ENCODE results near the gene TNFRSF11A. TPM values are rescaled to one million over a fixed set of nuclear protein-coding genes. Genes with fewer than 3 reads are reported as not detected.

Gene TNFRSF11A
- total RNA-seq, 1 experiment from 2014 or later: 3.2 TPM

GRCh38 chr18:62334120-62334519 lies 9.0 kb downstream of the TNFRSF11A start (continued):
- no peak for TF ChIP-seq REST (IDR thresholded peaks at IDR 0.05; ENCODE audit: low read depth)

DNA sequence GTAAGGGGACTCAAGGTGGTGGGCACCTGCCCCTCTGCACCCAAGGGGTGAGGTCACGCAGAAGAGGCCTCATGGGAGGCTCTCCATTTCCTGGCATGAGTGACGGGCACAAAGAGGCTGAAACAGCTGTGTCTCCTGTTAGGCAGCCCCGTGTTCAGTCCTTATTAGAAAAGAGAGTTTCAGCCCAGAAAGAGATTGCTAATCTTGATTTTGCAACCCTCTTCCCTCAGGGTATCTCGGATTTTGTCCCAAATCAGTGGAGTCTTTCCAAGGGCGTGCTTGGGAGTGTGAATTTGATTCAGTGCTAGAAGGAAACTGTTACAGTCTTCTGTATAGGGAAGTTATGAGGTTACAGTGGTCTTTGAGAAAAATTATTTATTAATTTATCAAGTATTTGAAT lies 10.4 kb downstream of the TNFRSF11A start:
- Histone ChIP-seq H3K9me3 (ENCODE audit: control insufficient read depth in 1 of 2, insufficient read depth in 1 of 2, low read depth in 1 of 2, low read length in 2 of 2) (no peaks in the 10 kb centered on the region), H3K9me2 (ENCODE audit: insufficient read depth) (no peaks in the 10 kb centered on the region), H3K4me3 (replicated peaks in 1 of 2; ENCODE audit: low read depth in 1 of 2, low read length in 2 of 2) (no peak overlapping the region), H3K27ac (ENCODE audit: low read depth, low read length) (no peak overlapping the region), H3K4me1 (ENCODE audit: control insufficient read depth in 1 of 2, insufficient read depth in 2 of 2, low read length in 2 of 2) (peaks cover 9 to 15% of the 10 kb centered on the region in 2 experiments), H3K4me2 (ENCODE audit: low read length) (no peak overlapping the region), H3K36me3 (ENCODE audit: control insufficient read depth in 1 of 2, insufficient read depth in 2 of 2, low read length in 2 of 2) (no peaks in the 10 kb centered on the region), H3K79me2 (ENCODE audit: insufficient read depth, low read length) (no peaks in the 10 kb centered on the region), H3K9ac (ENCODE audit: low read length) (no peak overlapping the region), H4K20me1 (ENCODE audit: insufficient read depth) (no peaks in the 10 kb centered on the region), H3K27me3 (ENCODE audit: insufficient read depth, low read length) (no peaks in the 10 kb centered on the region), H2AFZ (ENCODE audit: low read depth, low read length, poor library complexity, severe bottlenecking) (no peak overlapping the region)
- intact Hi-C loops (cut with micrococcal nuclease): no loop called here
- no peak for ATAC-seq
- BruUV-seq (replicated peaks): no TSS peak
- no peak for DNase-seq (ENCODE audit: low read depth, low spot score)
- TF ChIP-seq EZH2phosphoT487 (IDR thresholded peaks at IDR 0.05; ENCODE audit: borderline replicate concordance): no peak
- TF ChIP-seq REST (IDR thresholded peaks at IDR 0.05; ENCODE audit: low read depth): no peak
- no peak for TF ChIP-seq ELF1 (IDR thresholded peaks at IDR 0.05; ENCODE audit: borderline replicate concordance, low read depth)
- TF ChIP-seq SP1 (IDR thresholded peaks at IDR 0.05; ENCODE audit: low read depth): no peak
- no peak for TF ChIP-seq POLR2A (IDR thresholded peaks at IDR 0.05; ENCODE audit: borderline replicate concordance, extremely low read depth, insufficient read depth, insufficient read length)
- TF ChIP-seq JUND (IDR thresholded peaks at IDR 0.05): no peak
- TF ChIP-seq, protein P1, sequence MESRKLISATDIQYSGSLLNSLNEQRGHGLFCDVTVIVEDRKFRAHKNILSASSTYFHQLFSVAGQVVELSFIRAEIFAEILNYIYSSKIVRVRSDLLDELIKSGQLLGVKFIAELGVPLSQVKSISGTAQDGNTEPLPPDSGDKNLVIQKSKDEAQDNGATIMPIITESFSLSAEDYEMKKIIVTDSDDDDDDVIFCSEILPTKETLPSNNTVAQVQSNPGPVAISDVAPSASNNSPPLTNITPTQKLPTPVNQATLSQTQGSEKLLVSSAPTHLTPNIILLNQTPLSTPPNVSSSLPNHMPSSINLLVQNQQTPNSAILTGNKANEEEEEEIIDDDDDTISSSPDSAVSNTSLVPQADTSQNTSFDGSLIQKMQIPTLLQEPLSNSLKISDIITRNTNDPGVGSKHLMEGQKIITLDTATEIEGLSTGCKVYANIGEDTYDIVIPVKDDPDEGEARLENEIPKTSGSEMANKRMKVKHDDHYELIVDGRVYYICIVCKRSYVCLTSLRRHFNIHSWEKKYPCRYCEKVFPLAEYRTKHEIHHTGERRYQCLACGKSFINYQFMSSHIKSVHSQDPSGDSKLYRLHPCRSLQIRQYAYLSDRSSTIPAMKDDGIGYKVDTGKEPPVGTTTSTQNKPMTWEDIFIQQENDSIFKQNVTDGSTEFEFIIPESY (IDR thresholded peaks at IDR 0.05; ENCODE audit: extremely low read depth, insufficient replicate concordance, low read length): no peak
- TF ChIP-seq YY1 (IDR thresholded peaks at IDR 0.05; ENCODE audit: extremely low read depth, insufficient replicate concordance, low read depth, low read length): no peak
- no peak for TF ChIP-seq EZH2 (IDR thresholded peaks at IDR 0.05)
- TF ChIP-seq EGR1 (IDR thresholded peaks at IDR 0.05; ENCODE audit: low read depth): no peak
- no peak for TF ChIP-seq SRF (IDR thresholded peaks at IDR 0.05; ENCODE audit: low read depth)
- no peak for TF ChIP-seq TCF7L2 (IDR thresholded peaks at IDR 0.05; ENCODE audit: borderline replicate concordance, extremely low read depth, insufficient read depth, insufficient read length)
- no peak for TF ChIP-seq CTCF (IDR thresholded peaks at IDR 0.05 in 2 of 3, conservative IDR thresholded peaks at IDR 0.05 in 1 of 3; ENCODE audit: borderline replicate concordance in 1 of 3, insufficient read depth in 1 of 3, low read depth in 2 of 3, low read length in 2 of 3)
- TF ChIP-seq CEBPB (IDR thresholded peaks at IDR 0.05; ENCODE audit: low read depth): no peak
- RAD21 ChIA-PET (ENCODE audit: low non-redundant PET in 1 of 2, low total read pairs in 2 of 2, uncharacterized antibody in 2 of 2, unreplicated experiment in 2 of 2): no interaction called here
- POLR2A ChIA-PET: no interaction called here
- CTCF ChIA-PET: no interaction called here

Data from HCT116 (cell line).